ENCODE data around the gene AKAP9. TPM values are rescaled to one million over a fixed set of nuclear protein-coding genes. Genes with fewer than 3 reads are reported as not detected.
"Not testable (repeated sequence)": the region's sequence is repeated elsewhere in the genome, so short reads cannot be mapped to it uniquely, and the experiment has no call there.

Gene AKAP9
- total RNA-seq, 4 donors from 2014 or later, result 91.1 to 150 (median 124) TPM

DNA sequence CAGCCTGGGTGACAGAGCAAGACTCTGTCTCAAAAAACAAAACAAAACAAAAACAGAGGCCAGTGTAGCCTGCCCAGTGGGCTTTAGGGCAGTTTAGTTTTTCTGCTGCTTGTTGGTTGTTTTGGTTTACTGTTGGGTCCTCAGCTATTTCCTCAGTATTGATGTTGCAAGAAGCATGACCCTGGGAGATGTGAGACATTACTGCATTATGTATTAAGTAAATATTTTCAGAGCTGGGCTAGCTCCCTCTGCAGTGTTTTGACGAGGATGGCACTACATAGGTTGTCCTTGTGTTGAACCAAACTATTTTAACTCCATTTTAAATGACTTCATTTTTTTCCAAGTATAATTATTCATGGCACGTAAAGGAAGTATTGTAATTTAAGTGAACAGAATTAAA lies 4.8 kb downstream of the AKAP9 start:
- no peaks in the 10 kb centered on the region for H3K9me3 ChIP-seq
- no peaks in the 10 kb centered on the region for H3K27me3 ChIP-seq
- 70 to 73% methylated on average over 2 of the region's 2 CpGs for WGBS, 2 donors
- H3K4me3 ChIP-seq (replicated peaks in 1 of 3), result no peak overlapping the region
- no peak for DNase-seq
- TF ChIP-seq, protein P1, sequence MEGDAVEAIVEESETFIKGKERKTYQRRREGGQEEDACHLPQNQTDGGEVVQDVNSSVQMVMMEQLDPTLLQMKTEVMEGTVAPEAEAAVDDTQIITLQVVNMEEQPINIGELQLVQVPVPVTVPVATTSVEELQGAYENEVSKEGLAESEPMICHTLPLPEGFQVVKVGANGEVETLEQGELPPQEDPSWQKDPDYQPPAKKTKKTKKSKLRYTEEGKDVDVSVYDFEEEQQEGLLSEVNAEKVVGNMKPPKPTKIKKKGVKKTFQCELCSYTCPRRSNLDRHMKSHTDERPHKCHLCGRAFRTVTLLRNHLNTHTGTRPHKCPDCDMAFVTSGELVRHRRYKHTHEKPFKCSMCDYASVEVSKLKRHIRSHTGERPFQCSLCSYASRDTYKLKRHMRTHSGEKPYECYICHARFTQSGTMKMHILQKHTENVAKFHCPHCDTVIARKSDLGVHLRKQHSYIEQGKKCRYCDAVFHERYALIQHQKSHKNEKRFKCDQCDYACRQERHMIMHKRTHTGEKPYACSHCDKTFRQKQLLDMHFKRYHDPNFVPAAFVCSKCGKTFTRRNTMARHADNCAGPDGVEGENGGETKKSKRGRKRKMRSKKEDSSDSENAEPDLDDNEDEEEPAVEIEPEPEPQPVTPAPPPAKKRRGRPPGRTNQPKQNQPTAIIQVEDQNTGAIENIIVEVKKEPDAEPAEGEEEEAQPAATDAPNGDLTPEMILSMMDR (IDR thresholded peaks at IDR 0.05), result no peak
- TF ChIP-seq POLR2A (IDR thresholded peaks at IDR 0.05), result no peak
- H3K4me1 ChIP-seq, result peaks cover 14 to 17% of the 10 kb centered on the region in 2 donors
- H3K27ac ChIP-seq, result peak overlapping the region in 2 of 3 donors; percentile 7 to 48
- intact Hi-C loops (cut with DNase I), result no loop called here
- H3K36me3 ChIP-seq, result no peaks in the 10 kb centered on the region

GRCh38 chr7:91946549-91946948 lies 5.9 kb downstream of the AKAP9 start:
- intact Hi-C loops (cut with DNase I), result no loop called here
- H3K36me3 ChIP-seq, result no peaks in the 10 kb centered on the region
- TF ChIP-seq, protein P1 (IDR thresholded peaks at IDR 0.05), result no peak
- TF ChIP-seq POLR2A (IDR thresholded peaks at IDR 0.05), result no peak
- H3K4me1 ChIP-seq, result peaks cover 14 to 16% of the 10 kb centered on the region in 2 donors
- no peaks in the 10 kb centered on the region for H3K9me3 ChIP-seq
- no peak overlapping the region for H3K4me3 ChIP-seq (replicated peaks in 1 of 3)
- no peak overlapping the region for H3K27ac ChIP-seq
- DNase-seq, result no peak
- H3K27me3 ChIP-seq, result no peaks in the 10 kb centered on the region
- WGBS, 2 donors, result 76 to 77% methylated on average over 3 of the region's 3 CpGs

GRCh38 chr7:91947948-91948347 lies 7.3 kb downstream of the AKAP9 start:
- Histone ChIP-seq H3K4me3 (replicated peaks in 1 of 3) (no peak overlapping the region), H3K36me3 (no peaks in the 10 kb centered on the region), H3K27ac (no peak overlapping the region), H3K9me3 (no peaks in the 10 kb centered on the region), H3K27me3 (no peaks in the 10 kb centered on the region), H3K4me1 (peaks cover 5 to 9% of the 10 kb centered on the region in 2 donors)
- TF ChIP-seq, protein P1 (IDR thresholded peaks at IDR 0.05), result no peak
- no peak for TF ChIP-seq POLR2A (IDR thresholded peaks at IDR 0.05)
- WGBS, 2 donors, result 98 to 100% methylated on average over 1 of the region's 1 CpG
- intact Hi-C loops (cut with DNase I), result no loop called here
- DNase-seq, result no peak

DNA sequence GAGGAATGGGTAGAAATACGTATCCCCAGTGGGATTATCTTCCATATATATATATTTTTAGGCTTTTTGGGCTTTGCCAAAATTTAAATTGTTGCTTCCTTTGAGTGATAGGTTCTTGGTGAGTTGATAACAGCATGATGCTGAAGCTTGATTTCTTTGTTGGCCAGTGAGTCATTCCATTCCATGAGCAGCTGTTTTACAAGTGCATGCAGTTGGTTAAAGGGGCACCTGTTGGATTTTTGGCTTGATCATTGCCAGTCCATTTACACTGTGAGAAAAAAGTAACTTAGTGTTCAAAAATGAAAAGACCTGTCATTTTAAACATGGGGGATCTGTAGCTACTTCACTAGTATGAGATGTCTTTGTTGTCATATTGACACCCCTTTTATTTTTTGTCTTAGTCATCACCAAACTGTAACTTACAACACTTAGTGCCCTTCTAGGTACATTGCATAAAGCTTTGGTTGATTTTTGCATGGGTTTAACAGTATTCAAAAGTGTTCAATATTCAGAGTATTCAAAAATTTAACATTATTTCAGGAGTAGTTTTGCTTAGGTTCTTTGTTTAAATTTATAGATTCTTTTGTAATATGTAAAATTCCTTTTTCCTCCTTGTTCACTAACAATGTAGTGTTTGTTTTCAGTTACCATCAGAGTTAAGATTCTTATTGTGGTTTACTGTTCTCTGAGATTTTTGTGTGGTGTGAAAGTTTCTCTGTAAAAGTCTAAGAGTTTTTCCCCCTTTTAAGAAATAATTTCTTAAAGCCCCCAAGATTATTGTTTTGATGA lies 8.8 kb downstream of the AKAP9 start:
- 95% methylated on average over 1 of the region's 1 CpG for WGBS, 2 donors
- H3K36me3 ChIP-seq, result no peaks in the 10 kb centered on the region
- H3K4me1 ChIP-seq, result peaks cover 4 to 6% of the 10 kb centered on the region in 2 donors
- no peak overlapping the region for H3K4me3 ChIP-seq (replicated peaks in 1 of 3)
- intact Hi-C loops (cut with DNase I), result no loop called here
- TF ChIP-seq, protein P1 (IDR thresholded peaks at IDR 0.05), result no peak
- no peak for TF ChIP-seq POLR2A (IDR thresholded peaks at IDR 0.05)
- no peak for DNase-seq
- no peaks in the 10 kb centered on the region for H3K9me3 ChIP-seq
- no peak overlapping the region for H3K27ac ChIP-seq
- H3K27me3 ChIP-seq, result no peaks in the 10 kb centered on the region

DNA sequence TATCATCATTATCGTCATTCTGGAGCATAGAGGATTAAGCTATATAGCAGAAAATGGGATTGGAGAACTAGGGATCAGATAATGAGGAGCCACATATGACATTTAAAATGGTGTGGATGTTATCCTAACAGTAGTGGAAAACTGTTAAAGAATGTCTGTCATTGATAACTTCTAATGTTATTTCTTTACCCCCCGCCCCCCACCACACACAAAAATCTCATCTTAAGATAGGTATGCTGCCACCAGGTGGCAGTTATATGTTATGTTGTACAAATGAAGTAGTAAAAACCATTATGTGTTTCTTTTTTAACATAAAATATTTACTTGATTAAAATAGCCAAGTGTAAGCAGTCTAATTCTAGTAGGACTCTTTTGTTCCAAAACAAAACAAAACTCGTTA lies 13.0 kb downstream of the AKAP9 start:
- H3K27ac ChIP-seq, result no peak overlapping the region
- peaks cover 0 to 6% of the 10 kb centered on the region in 2 donors for H3K4me1 ChIP-seq
- intact Hi-C loops (cut with DNase I), result no loop called here
- H3K4me3 ChIP-seq (replicated peaks in 1 of 3), result no peak overlapping the region
- TF ChIP-seq, protein P1 (IDR thresholded peaks at IDR 0.05), result no peak
- no peak for TF ChIP-seq POLR2A (IDR thresholded peaks at IDR 0.05)
- no peak for DNase-seq
- H3K27me3 ChIP-seq, result no peaks in the 10 kb centered on the region
- no peaks in the 10 kb centered on the region for H3K36me3 ChIP-seq
- WGBS, 2 donors, result 90 to 95% methylated on average over 3 of the region's 3 CpGs
- H3K9me3 ChIP-seq, result no peaks in the 10 kb centered on the region

- DNase-seq; H3K4me1 ChIP-seq; H3K36me3 ChIP-seq; H3K9me3 ChIP-seq; intact Hi-C loops (cut with DNase I); H3K4me3 ChIP-seq (replicated peaks in 1 of 3); H3K27ac ChIP-seq; H3K27me3 ChIP-seq: not testable (repeated sequence)
- WGBS, 2 donors, result 94 to 95% methylated on average over 2 of the region's 2 CpGs
Observed at GRCh38 chr7:91956464-91956863, 15.8 kb downstream of the AKAP9 start.
